ENCODE data around the gene FCN3. TPM values are rescaled to one million over a fixed set of nuclear protein-coding genes. Genes with fewer than 3 reads are reported as not detected.

FCN3 gene
- total and polyA plus RNA-seq, 9 of the 15 experiments (the other 6 are each of a cell fraction or from before 2014, with no cell fraction given): 0.49 TPM; not detected in 8

- peak; percentile 57 for TF ChIP-seq CTCFL (IDR thresholded peaks at IDR 0.05; ENCODE audit: borderline replicate concordance, insufficient read depth, low read depth, low read length, poor library complexity, severe bottlenecking)
- no peak for TF ChIP-seq MXD1 (CRISPR knock-in tag; IDR thresholded peaks at IDR 0.05; ENCODE audit: borderline replicate concordance, poor library complexity, severe bottlenecking)
- no peak for TF ChIP-seq ZNF354B (CRISPR knock-in tag; IDR thresholded peaks at IDR 0.05)
- 0 out of 2 replicates have a peak, but pooled peaks have one; percentile 24 for TF ChIP-seq VEZF1 (CRISPR knock-in tag; IDR thresholded peaks at IDR 0.05)
- TF ChIP-seq TEAD4 (IDR thresholded peaks at IDR 0.05; ENCODE audit: low read length): peak; percentile 51
- no peak for TF ChIP-seq TEAD4 (CRISPR knock-in tag; IDR thresholded peaks at IDR 0.05; ENCODE audit: borderline replicate concordance)
- TF ChIP-seq ZNF584 (CRISPR knock-in tag; IDR thresholded peaks at IDR 0.05; ENCODE audit: low read depth): no peak
- TF ChIP-seq ZNF644 (tag; IDR thresholded peaks at IDR 0.05; ENCODE audit: low read depth): no peak
- TF ChIP-seq ETV1 (tag; conservative IDR thresholded peaks at IDR 0.05; ENCODE audit: low read depth): no peak
- no peak for TF ChIP-seq RNF2 (IDR thresholded peaks at IDR 0.05)
- TF ChIP-seq ZBTB26 (CRISPR knock-in tag; IDR thresholded peaks at IDR 0.05): no peak
- TF ChIP-seq AFF1 (IDR thresholded peaks at IDR 0.05; ENCODE audit: low read depth in 1 of 2, partially characterized antibody in 2 of 2): no peak
These were observed 21.0 kb upstream of the FCN3 start (continued) for GRCh38 chr1:27395441-27396195.
